ENCODE data around the gene MBOAT2. TPM values are rescaled to one million over a fixed set of nuclear protein-coding genes. Genes with fewer than 3 reads are reported as not detected.

Gene MBOAT2
- total RNA-seq, 1 experiment from 2014 or later = 34.8 TPM

- Histone ChIP-seq H3K27ac (ENCODE audit: low read length) (no peak overlapping the region), H3K4me1 (ENCODE audit: control insufficient read depth, insufficient read depth, low read length) (no peaks in the 10 kb centered on the region), H3K27me3 (ENCODE audit: control insufficient read depth, insufficient read depth, low read length) (no peaks in the 10 kb centered on the region), H3K4me3 (ENCODE audit: low read depth in 2 of 2, low read length in 2 of 2) (no peak overlapping the region), H3K36me3 (ENCODE audit: control insufficient read depth, insufficient read depth, low read length) (no peaks in the 10 kb centered on the region), H3K9me3 (ENCODE audit: control insufficient read depth, insufficient read depth, low read depth, low read length) (no peaks in the 10 kb centered on the region)
- ATAC-seq (no peak), DNase-seq (ENCODE audit: low read depth, low spot score) (no peak)
- TF ChIP-seq SIN3A (IDR thresholded peaks at IDR 0.05; ENCODE audit: borderline replicate concordance, insufficient read depth, low read depth, low read length) = no peak
- no peak for TF ChIP-seq POLR2AphosphoS5 (IDR thresholded peaks at IDR 0.05; ENCODE audit: low read depth, low read length)
- no peak for TF ChIP-seq TCF7L2 (IDR thresholded peaks at IDR 0.05; ENCODE audit: low read depth, low read length)
- no peak for TF ChIP-seq CTCF (IDR thresholded peaks at IDR 0.05)
- no peak for TF ChIP-seq REST (IDR thresholded peaks at IDR 0.05; ENCODE audit: insufficient read depth in 1 of 2, low read depth in 2 of 2, low read length in 1 of 2)
- intact Hi-C loops (cut with micrococcal nuclease; ENCODE audit: unreplicated experiment) (no loop called here), in situ Hi-C loops (cut with HindIII; ENCODE audit: low pct_unique_long_range_greater_than_20kb, low sequenced_read_pairs) (no loop called here)
- ChIA-PET POLR2A (no interaction called here), CTCF (no interaction called here)
- no TSS peak for BruUV-seq (replicated peaks)
Measured at GRCh38 chr2:8853426-8853825, 150.1 kb downstream of the MBOAT2 start.

GRCh38 chr2:8851811-8852560 is 151.5 kb downstream of the MBOAT2 start:
- ChIA-PET POLR2A (no interaction called here), CTCF (no interaction called here)
- in situ Hi-C loops (cut with HindIII; ENCODE audit: low pct_unique_long_range_greater_than_20kb, low sequenced_read_pairs) = no loop called here
- no peak for ATAC-seq
- TF ChIP-seq REST (IDR thresholded peaks at IDR 0.05; ENCODE audit: insufficient read depth in 1 of 2, low read depth in 2 of 2, low read length in 1 of 2) (no peak), SIN3A (IDR thresholded peaks at IDR 0.05; ENCODE audit: borderline replicate concordance, insufficient read depth, low read depth, low read length) (no peak), CTCF (IDR thresholded peaks at IDR 0.05) (no peak), POLR2AphosphoS5 (IDR thresholded peaks at IDR 0.05; ENCODE audit: low read depth, low read length) (no peak), TCF7L2 (IDR thresholded peaks at IDR 0.05; ENCODE audit: low read depth, low read length) (no peak)
- no peaks in the 10 kb centered on the region for H3K9me3 ChIP-seq (ENCODE audit: control insufficient read depth, insufficient read depth, low read depth, low read length)
- H3K4me1 ChIP-seq (ENCODE audit: control insufficient read depth, insufficient read depth, low read length) = no peaks in the 10 kb centered on the region
- intact Hi-C loops (cut with micrococcal nuclease; ENCODE audit: unreplicated experiment) = no loop called here
- no peak overlapping the region for H3K4me3 ChIP-seq (ENCODE audit: low read depth in 2 of 2, low read length in 2 of 2)
- no TSS peak for BruUV-seq (replicated peaks)
- H3K27me3 ChIP-seq (ENCODE audit: control insufficient read depth, insufficient read depth, low read length) = no peaks in the 10 kb centered on the region
- no peaks in the 10 kb centered on the region for H3K36me3 ChIP-seq (ENCODE audit: control insufficient read depth, insufficient read depth, low read length)
- DNase-seq (ENCODE audit: low read depth, low spot score) = no peak
- no peak overlapping the region for H3K27ac ChIP-seq (ENCODE audit: low read length)

Measured in Panc1 (cell line).